HepG2 (cell line): Measurements from ENCODE around the gene ARL3. TPM values are rescaled to one million over a fixed set of nuclear protein-coding genes. Genes with fewer than 3 reads are reported as not detected.

Experiments
- AGO1 ChIP-seq: fragments of 200-400 bp; formaldehyde crosslinking; IDR thresholded peaks from 2 replicates; pipeline ENCODE4 v1.6.1; 2017; ENCODE audit warnings: mild to moderate bottlenecking, low read depth, low read length, moderate library complexity; ENCODE audit not compliant: poor library complexity, severe bottlenecking
- ARNT2 ChIP-seq: sonication (generic); formaldehyde crosslinking; IDR thresholded peaks from 2 replicates; pipeline ENCODE4 v1.8.0; 2022; ENCODE audit warnings: mild to moderate bottlenecking, low read depth, missing genetic modification reagents, moderate library complexity
- E2F2 ChIP-seq: sonication (generic); formaldehyde crosslinking; IDR thresholded peaks from 2 replicates; pipeline ENCODE4 v1.4.0; 2020; ENCODE audit warnings: missing genetic modification reagents, borderline replicate concordance
- ETV5 ChIP-seq: IDR thresholded peaks from 2 replicates; pipeline ENCODE4 v1.6.1; 2018; ENCODE audit warnings: missing biosample characterization, missing genetic modification reagents, inconsistent platforms, borderline replicate concordance
- GMEB2 ChIP-seq: IDR thresholded peaks from 2 replicates; pipeline ENCODE4 v1.6.1; 2016; ENCODE audit warnings: missing biosample characterization, missing genetic modification reagents, low read depth
- ISX ChIP-seq: sonication (generic); formaldehyde crosslinking; conservative IDR thresholded peaks from 2 replicates; pipeline ENCODE4 v1.5.0; 2020; ENCODE audit warnings: missing genetic modification reagents
- KLF9 ChIP-seq: IDR thresholded peaks from 2 replicates; pipeline ENCODE4 v1.6.1; 2016; ENCODE audit warnings: low read depth
- MAFG ChIP-seq: sonication (generic); formaldehyde crosslinking; IDR thresholded peaks from 2 replicates; pipeline ENCODE4 v1.5.1; 2020; ENCODE audit warnings: mild to moderate bottlenecking, missing genetic modification reagents
- MYPOP ChIP-seq: sonication (generic); formaldehyde crosslinking; IDR thresholded peaks from 2 replicates; pipeline ENCODE4 v1.8.1; 2023; ENCODE audit warnings: mild to moderate bottlenecking, moderate library complexity, missing genetic modification reagents
- NCOA1 ChIP-seq: sonication (generic); formaldehyde crosslinking; IDR thresholded peaks from 2 replicates; pipeline ENCODE4 v1.9.0; 2021; ENCODE audit warnings: missing genetic modification reagents
- NPAS2 ChIP-seq: sonication (generic); formaldehyde crosslinking; IDR thresholded peaks from 2 replicates; pipeline ENCODE4 v1.8.0; 2022; ENCODE audit warnings: mild to moderate bottlenecking, missing genetic modification reagents, borderline replicate concordance
- PAXIP1 ChIP-seq: sonication (generic); formaldehyde crosslinking; conservative IDR thresholded peaks from 2 replicates; pipeline ENCODE4 v1.4.0; 2020; ENCODE audit warnings: mild to moderate bottlenecking, missing genetic modification reagents, moderate library complexity
- REXO4 ChIP-seq: sonication (generic); formaldehyde crosslinking; IDR thresholded peaks from 2 replicates; pipeline ENCODE4 v1.8.0; 2022; ENCODE audit warnings: missing genetic modification reagents, mild to moderate bottlenecking, borderline replicate concordance
- SSRP1 ChIP-seq: IDR thresholded peaks from 2 replicates; pipeline ENCODE4 v1.6.1; 2016; ENCODE audit warnings: control low read depth
- SYNCRIP ChIP-seq: fragments of 200-400 bp; formaldehyde crosslinking; IDR thresholded peaks from 2 replicates; pipeline ENCODE4 v1.6.1; 2018; ENCODE audit warnings: mild to moderate bottlenecking, low read depth, low read length; ENCODE audit not compliant: insufficient read depth
- UBTF ChIP-seq: sonication (generic); formaldehyde crosslinking; IDR thresholded peaks from 2 replicates; pipeline ENCODE4 v1.4.0; 2020; ENCODE audit warnings: mild to moderate bottlenecking, missing genetic modification reagents
- YEATS2 ChIP-seq: sonication (generic); formaldehyde crosslinking; IDR thresholded peaks from 2 replicates; pipeline ENCODE4 v1.4.0; 2020; ENCODE audit warnings: missing genetic modification reagents, borderline replicate concordance
- ZFAT ChIP-seq: sonication (generic); formaldehyde crosslinking; conservative IDR thresholded peaks from 2 replicates; pipeline ENCODE4 v1.8.1; 2023; ENCODE audit warnings: missing genetic modification reagents, inconsistent platforms
- ZFP62 ChIP-seq: sonication (generic); formaldehyde crosslinking; IDR thresholded peaks from 2 replicates; pipeline ENCODE4 v1.4.0; 2020; ENCODE audit warnings: missing genetic modification reagents
- ZNF766 ChIP-seq: sonication (generic); formaldehyde crosslinking; IDR thresholded peaks from 2 replicates; pipeline ENCODE4 v1.5.0; 2020; ENCODE audit warnings: missing genetic modification reagents, borderline replicate concordance
- ZSCAN29 ChIP-seq: sonication (generic); formaldehyde crosslinking; conservative IDR thresholded peaks from 2 replicates; pipeline ENCODE4 v1.4.0; 2020; ENCODE audit warnings: mild to moderate bottlenecking, missing genetic modification reagents
- polyA plus RNA-seq, 8 experiments: library from polyadenylated mRNA; depleted of rRNA in 3 of 8; stranded (reverse) in 7 of 8; unstranded in 1 of 8; fragments of >200 nt; fragmentation: Illumina TruSeq in 4 of 8; extraction: Trizol in 4 of 8; gene quantifications; 2 replicates each; pipeline versions ENCODE4 v1.2.1 to v1.2.3, GENCODE V29; 2011 to 2016; ENCODE audit warnings: low read depth in 4 of 8, missing spikeins in 1 of 8, mixed read lengths in 1 of 8; ENCODE audit not compliant: insufficient read depth in 1 of 8
- total RNA-seq, 5 experiments: library from RNA; depleted of rRNA; stranded (reverse); fragments of >200 nt; fragmentation: Illumina TruSeq; extraction: Trizol; gene quantifications; 2 replicates each; pipeline ENCODE4 v1.2.3, GENCODE V29; 2016; ENCODE audit warnings: low read depth in 1 of 5

Gene ARL3
- total and polyA plus RNA-seq, 2 of the 13 experiments (the other 11 are each of a cell fraction or from before 2014, with no cell fraction given) = 5.2 to 6.6 TPM

DNA sequence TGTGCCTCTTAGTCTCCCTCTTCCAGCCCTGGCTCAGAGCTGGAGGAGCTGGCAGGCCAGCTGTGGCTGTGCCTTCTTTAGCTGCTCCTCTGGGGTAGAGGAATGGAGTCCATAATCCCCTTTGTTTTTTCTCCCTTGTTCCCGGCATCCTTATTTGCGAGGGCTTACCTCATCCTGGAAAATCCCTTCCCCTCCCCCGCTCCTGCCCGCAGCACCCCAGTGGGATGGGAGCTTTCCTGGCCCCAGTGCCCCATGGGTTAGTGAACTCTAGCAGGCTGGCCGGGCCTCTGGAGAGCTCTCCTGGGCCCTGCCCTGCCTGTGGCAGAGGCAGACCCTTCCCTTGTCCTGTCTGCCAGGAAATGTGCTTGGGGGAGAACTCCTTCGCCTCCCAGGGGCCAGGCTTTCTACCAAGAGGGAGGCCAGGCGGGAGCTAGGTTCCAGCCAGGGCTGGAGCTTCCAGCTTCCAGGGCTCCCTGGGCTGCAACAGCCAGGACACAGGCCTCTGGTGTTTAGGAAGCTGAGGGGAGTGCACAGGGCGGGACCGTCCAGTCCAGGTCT is 86.4 kb downstream of the ARL3 start (continued):
- TF ChIP-seq UBTF (CRISPR knock-in tag) (no peak), NPAS2 (CRISPR knock-in tag) (no peak), SSRP1 (no peak), ARNT2 (CRISPR knock-in tag) (0 out of 2 replicates have a peak, but pooled peaks have one; percentile 24), KLF9 (CRISPR knock-in tag) (no peak), ZSCAN29 (no peak), NCOA1 (CRISPR knock-in tag) (no peak), YEATS2 (CRISPR knock-in tag) (peak; percentile 39; the same call in 1 of the 2 replicates), GMEB2 (CRISPR knock-in tag) (no peak), ZNF766 (CRISPR knock-in tag) (no peak), ISX (no peak), ETV5 (CRISPR knock-in tag) (no peak), ZFAT (no peak), E2F2 (CRISPR knock-in tag) (no peak), MYPOP (CRISPR knock-in tag) (no peak), SYNCRIP (no peak), ZFP62 (no peak), AGO1 (no peak), MAFG (CRISPR knock-in tag) (no peak), REXO4 (no peak), PAXIP1 (CRISPR knock-in tag) (peak; percentile 42; the same call in 1 of the 2 replicates)
